Subcutaneous adipose tissue (tissue), 4 donors: ENCODE data around the gene ING1. TPM values are rescaled to one million over a fixed set of nuclear protein-coding genes. Genes with fewer than 3 reads are reported as not detected.

Source experiments
- total RNA-seq, 4 donors: library from RNA; depleted of rRNA; stranded (reverse); fragments of >200 nt; gene quantifications; one replicate each; pipeline ENCODE4 v1.1.0, GENCODE V29; 2016
- TF ChIP-seq, protein P1 (sequence below): fragments of 450-650 bp; IDR thresholded peaks from one replicate; pipeline ENCODE4 v1.5.1; 2016; ENCODE audit warnings: low read depth, mild to moderate bottlenecking, control low read depth, antibody characterized with exemption, moderate library complexity

The ING1 gene
- total RNA-seq, 4 donors from 2014 or later: 15.3 to 26.0 (median 17.6) TPM

DNA sequence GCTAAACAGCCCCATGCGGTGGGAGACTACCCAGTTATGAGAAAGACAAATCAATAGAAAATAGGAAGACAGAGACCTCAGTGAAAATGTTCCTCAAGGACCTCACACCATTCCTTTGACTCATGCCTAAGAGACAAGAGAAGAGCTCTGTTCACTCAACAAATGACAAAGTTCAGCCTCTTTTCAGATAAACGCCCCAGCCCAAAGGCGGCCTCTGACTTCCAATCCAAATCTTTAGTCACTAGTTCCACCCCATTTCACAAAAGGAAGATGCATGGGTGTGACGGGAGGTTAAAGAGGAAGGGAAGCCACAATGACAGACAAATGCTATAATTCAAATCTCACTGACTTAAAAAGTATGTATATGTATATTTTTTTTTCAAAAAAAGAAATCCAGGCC, 15.7 kb upstream of the ING1 start:
- TF ChIP-seq, protein P1, sequence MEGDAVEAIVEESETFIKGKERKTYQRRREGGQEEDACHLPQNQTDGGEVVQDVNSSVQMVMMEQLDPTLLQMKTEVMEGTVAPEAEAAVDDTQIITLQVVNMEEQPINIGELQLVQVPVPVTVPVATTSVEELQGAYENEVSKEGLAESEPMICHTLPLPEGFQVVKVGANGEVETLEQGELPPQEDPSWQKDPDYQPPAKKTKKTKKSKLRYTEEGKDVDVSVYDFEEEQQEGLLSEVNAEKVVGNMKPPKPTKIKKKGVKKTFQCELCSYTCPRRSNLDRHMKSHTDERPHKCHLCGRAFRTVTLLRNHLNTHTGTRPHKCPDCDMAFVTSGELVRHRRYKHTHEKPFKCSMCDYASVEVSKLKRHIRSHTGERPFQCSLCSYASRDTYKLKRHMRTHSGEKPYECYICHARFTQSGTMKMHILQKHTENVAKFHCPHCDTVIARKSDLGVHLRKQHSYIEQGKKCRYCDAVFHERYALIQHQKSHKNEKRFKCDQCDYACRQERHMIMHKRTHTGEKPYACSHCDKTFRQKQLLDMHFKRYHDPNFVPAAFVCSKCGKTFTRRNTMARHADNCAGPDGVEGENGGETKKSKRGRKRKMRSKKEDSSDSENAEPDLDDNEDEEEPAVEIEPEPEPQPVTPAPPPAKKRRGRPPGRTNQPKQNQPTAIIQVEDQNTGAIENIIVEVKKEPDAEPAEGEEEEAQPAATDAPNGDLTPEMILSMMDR: no peak

DNA sequence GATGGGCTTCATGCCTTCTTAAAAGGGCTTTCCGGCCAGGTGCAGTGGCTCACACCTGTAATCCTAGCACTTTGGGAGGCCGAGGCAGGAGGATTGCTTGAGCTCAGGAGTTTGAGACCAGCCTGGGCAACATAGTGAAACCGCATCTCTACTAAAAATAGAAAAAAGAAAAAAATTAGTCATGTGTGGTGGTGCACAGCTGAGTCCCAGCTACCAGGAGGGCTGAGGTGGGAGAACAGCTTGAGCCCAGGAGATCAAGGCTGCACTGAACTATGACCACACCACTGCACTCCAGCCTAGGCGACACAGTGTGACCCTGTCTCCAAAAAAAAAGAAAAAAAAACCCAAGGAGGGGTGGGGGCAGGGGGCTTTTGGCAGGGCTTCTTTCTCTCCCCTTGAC, 14.8 kb upstream of the ING1 start:
- TF ChIP-seq, protein P1: no peak

DNA sequence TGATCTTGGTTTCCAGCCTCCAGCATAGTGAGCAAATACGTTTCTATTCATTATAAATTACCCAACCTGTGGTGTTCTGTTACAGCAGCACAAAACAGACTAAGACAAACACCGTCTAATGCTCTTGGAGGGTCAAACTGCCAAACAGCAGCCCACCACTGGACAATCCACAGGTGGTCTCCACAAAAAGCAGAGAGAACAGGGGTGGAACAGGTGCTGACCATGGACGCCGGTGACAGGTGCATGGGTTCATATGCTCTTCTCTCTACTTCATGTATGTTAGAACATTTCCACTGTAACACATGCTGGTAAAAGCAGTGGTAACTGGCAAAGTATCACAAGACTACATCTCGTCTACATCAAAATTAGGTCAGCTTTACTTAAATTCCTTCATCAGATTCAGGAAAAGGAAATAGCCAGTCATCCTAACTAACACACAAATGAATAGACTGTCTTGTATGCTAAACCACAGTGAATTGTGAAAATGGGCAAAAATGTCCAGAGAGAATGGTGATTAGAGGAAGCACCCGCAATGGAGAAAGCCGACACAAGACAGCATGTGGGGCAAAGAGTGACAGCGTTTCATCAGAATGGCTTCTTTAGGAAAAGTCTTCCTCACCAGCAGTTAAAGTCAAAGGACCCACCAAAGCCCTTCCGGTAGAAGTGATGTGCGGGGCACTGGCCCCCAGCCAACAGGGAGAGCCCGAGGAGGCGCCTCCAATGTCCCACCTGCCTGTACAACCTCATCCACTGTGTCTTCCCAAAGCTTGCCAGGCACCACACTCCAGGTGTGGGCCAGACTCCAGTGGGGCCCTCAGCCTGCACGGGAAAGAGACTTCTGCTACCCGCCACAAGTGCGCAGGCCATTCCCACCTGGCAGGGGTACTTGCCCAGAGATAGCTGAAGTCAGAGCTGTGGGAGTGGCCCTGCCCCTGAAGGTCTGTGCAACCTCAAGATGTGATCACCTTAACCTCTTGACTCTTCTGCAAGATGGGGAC, 14.1 kb upstream of the ING1 start:
- TF ChIP-seq, protein P1: no peak

DNA sequence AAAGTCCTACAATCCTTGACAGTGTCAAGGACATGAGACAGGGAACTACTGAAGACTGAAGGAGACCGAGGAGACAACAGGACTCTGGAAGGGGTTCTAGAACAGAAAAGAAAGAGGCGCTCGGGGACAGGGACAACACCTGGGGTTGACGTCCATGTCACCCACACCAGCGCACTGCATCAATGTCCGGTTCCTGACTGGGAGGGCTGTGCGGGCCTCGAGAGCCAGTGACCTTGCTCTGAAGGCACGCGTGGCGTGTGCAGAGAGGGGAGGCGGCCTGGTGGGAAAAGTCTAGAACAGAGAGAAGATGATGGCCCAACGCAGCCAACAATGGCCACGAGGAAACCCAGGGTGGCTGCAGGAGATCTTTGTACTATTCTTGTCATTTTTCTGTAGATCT, 13.3 kb upstream of the ING1 start:
- TF ChIP-seq, protein P1: no peak

DNA sequence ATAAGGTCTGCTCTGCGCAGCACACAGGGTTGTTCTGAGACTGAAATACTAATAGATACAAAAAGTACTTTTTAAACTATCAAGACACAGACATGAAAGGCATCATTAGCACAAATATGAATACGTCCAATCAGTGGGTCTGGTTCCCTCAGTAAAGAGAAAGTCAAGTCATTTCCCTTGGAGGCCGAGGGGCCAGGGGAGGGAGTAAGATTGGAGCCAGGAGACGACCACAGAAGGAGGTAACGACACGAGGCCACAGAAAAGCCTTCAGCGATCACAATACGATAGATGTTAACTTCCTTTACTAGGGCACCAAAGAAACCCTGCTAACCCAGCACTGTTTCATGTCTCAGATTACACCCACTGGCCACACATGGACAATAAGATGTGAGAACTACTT, 12.9 kb upstream of the ING1 start:
- TF ChIP-seq, protein P1: no peak

DNA sequence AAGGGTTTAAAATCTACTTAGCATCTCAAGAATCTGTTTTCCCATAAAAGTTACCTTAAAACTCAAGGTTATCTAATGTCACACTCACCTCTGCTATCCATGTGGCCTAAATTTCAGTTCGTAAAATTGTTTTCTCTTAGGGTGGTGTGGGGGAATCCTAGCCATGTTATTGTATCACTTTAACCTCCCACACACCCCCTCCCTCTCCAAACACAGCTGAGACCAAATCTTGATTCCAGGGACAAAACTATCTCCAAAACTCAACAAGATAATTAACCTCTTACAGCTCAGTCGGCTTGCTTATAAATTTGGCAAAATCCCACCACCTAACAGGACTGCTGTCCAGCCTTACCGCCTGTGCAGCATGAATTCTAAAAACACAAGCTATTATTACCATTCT, 11.4 kb upstream of the ING1 start:
- TF ChIP-seq, protein P1: no peak

DNA sequence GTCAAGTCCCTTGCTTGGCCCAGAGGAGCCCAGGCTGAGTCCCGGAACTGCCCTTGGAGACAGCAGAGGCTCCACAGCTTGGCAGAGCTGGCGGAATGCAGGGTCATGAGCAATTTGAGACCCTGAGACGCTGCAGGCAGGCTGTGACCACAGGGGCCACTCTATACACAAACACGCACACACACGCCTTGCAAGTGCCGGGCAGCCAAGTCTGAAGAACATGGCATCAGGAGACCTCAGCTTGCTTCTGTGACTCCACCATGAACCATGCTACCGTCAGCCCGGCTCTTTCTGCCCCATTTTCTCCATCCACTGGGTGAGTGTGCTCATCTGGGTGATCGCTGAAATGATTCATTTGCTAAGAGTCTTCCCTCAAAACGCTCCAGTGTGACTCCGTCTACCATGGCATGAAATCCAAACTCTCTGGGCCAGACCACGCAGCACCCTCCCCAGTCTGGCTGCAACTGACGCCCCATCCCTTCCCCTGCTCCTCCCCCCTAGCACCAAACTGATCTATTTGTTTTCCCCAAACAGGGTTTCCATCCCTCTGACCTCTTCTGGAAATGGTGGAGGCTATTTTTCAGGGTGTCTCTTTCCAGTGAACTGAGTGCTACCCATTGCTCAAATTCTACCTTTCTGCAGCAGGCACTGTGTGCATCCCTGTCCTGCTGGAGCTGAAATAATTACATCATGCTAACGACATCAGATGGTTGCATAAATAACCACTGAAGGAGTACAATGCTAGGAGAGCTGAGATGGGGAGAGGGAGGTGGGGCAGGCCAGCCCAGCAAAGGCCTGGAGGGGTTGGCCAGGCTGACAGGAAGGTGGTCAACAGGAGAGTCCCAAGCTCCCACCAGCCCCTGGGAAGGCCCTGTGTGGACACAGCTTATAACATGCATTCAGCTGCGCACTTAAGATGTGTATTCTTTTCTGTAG, 10.6 kb upstream of the ING1 start:
- TF ChIP-seq, protein P1: no peak
